Measurements from ENCODE around the gene TMEM86B.

GRCh38 chr19:55186080-55186479 lies 42.5 kb downstream of the TMEM86B start:
- no peak for TF ChIP-seq CTCF (IDR thresholded peaks at IDR 0.05)
- TF ChIP-seq POLR2A (IDR thresholded peaks at IDR 0.05), result no peak

Data from uterus (tissue), 2 donors.